Neural cell (in vitro differentiated cells): ENCODE results near the gene WDR49.

Source experiments
- EP300 ChIP-seq: fragments of 450-650 bp; conservative IDR thresholded peaks from 2 replicates; pipeline ENCODE4 v1.6.1; 2014; ENCODE audit warnings: antibody characterized with exemption, mild to moderate bottlenecking, moderate library complexity; ENCODE audit not compliant: poor library complexity, severe bottlenecking
- POLR2AphosphoS5 ChIP-seq: IDR thresholded peaks from 2 replicates; pipeline ENCODE4 v1.6.1; 2012
- RAD21 ChIP-seq: fragments of 450-650 bp; conservative IDR thresholded peaks from 2 replicates; pipeline ENCODE4 v1.6.1; 2014; ENCODE audit warnings: antibody characterized with exemption, mild to moderate bottlenecking, moderate library complexity
- SMC3 ChIP-seq: fragments of 450-650 bp; conservative IDR thresholded peaks from 2 replicates; pipeline ENCODE4 v1.6.1; 2014; ENCODE audit warnings: antibody characterized with exemption, mild to moderate bottlenecking, moderate library complexity; ENCODE audit not compliant: poor library complexity
- TF ChIP-seq, protein P1 (sequence below): fragments of 450-650 bp; IDR thresholded peaks from 2 replicates; pipeline ENCODE4 v1.5.1; 2014; ENCODE audit warnings: antibody characterized with exemption, mild to moderate bottlenecking, moderate library complexity; ENCODE audit not compliant: poor library complexity, severe bottlenecking

DNA sequence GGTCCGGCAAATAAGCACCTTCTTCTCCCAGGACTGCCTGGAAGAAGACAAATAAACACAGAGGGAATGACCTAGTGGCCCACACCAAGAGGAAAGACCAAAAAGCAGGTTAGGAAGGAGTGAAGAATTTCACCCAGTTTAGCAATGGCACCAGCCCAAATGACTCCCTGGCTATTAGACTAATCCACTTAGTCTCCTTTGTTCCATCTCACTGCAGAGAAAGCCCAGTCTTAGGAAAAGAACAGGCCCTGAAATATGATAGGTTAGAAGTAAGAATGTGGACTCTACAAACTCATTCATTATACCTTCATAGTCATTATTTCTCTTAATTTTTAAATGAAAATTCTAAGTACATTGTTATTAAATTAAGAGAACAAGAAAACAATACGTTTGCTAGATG lies 203.1 kb downstream of the WDR49 start:
- TF ChIP-seq, protein P1, sequence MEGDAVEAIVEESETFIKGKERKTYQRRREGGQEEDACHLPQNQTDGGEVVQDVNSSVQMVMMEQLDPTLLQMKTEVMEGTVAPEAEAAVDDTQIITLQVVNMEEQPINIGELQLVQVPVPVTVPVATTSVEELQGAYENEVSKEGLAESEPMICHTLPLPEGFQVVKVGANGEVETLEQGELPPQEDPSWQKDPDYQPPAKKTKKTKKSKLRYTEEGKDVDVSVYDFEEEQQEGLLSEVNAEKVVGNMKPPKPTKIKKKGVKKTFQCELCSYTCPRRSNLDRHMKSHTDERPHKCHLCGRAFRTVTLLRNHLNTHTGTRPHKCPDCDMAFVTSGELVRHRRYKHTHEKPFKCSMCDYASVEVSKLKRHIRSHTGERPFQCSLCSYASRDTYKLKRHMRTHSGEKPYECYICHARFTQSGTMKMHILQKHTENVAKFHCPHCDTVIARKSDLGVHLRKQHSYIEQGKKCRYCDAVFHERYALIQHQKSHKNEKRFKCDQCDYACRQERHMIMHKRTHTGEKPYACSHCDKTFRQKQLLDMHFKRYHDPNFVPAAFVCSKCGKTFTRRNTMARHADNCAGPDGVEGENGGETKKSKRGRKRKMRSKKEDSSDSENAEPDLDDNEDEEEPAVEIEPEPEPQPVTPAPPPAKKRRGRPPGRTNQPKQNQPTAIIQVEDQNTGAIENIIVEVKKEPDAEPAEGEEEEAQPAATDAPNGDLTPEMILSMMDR = no peak
- TF ChIP-seq SMC3 = no peak
- TF ChIP-seq POLR2AphosphoS5 = no peak
- TF ChIP-seq EP300 = no peak
- TF ChIP-seq RAD21 = no peak
